Osteoblast (primary cell): ENCODE results near the gene MUC2. TPM values are rescaled to one million over a fixed set of nuclear protein-coding genes. Genes with fewer than 3 reads are reported as not detected.

Source experiments
- DNase-seq: peaks from one replicate; pipeline ENCODE4 v3.0.0; 2011; ENCODE audit warnings: low spot score, mixed read lengths; ENCODE audit not compliant: insufficient read length; ENCODE audit errors: missing footprints
- H2AFZ ChIP-seq: 2 replicates; pipeline ENCODE4 v1.6.0; 2011; ENCODE audit warnings: mild to moderate bottlenecking, low read length
- H3K27ac ChIP-seq: 2 replicates; pipeline ENCODE4 v1.5.1; 2011; ENCODE audit warnings: mild to moderate bottlenecking, low read depth, low read length, moderate library complexity
- H3K27me3 ChIP-seq: 2 replicates; pipeline ENCODE4 v1.6.0; 2012; ENCODE audit warnings: mild to moderate bottlenecking, control low read depth, inconsistent platforms, low read length, moderate library complexity; ENCODE audit not compliant: insufficient read depth
- H3K36me3 ChIP-seq: 2 replicates; pipeline ENCODE4 v1.5.1; 2011; ENCODE audit warnings: mild to moderate bottlenecking, low read length, control low read depth, moderate library complexity; ENCODE audit not compliant: insufficient read depth
- H3K4me1 ChIP-seq: 2 replicates; pipeline ENCODE4 v1.5.1; 2011; ENCODE audit warnings: mild to moderate bottlenecking, low read length, control low read depth, moderate library complexity; ENCODE audit not compliant: insufficient read depth
- H3K4me2 ChIP-seq: 2 replicates; pipeline ENCODE4 v1.6.0; 2011; ENCODE audit warnings: mild to moderate bottlenecking, low read length; ENCODE audit not compliant: insufficient read depth
- H3K4me3 ChIP-seq: fragments of 200-600 bp; sonication (generic); 3 replicates; pipeline ENCODE4 v1.5.1; 2012; ENCODE audit warnings: mild to moderate bottlenecking, low read length, inconsistent platforms; ENCODE audit not compliant: insufficient read depth
- H3K79me2 ChIP-seq: 2 replicates; pipeline ENCODE4 v1.6.0; 2012; ENCODE audit warnings: mild to moderate bottlenecking, low read length, control low read depth, inconsistent platforms; ENCODE audit not compliant: insufficient read depth
- H3K9me3 ChIP-seq: 2 replicates; pipeline ENCODE4 v1.5.1; 2011; ENCODE audit warnings: low read depth, low read length, control low read depth
- H4K20me1 ChIP-seq: 2 replicates; pipeline ENCODE4 v1.6.0; 2012; ENCODE audit warnings: mild to moderate bottlenecking, low read length, control low read depth; ENCODE audit not compliant: insufficient read depth
- CTCF ChIP-seq: IDR thresholded peaks from 2 replicates; pipeline ENCODE4 v1.5.1; 2011; ENCODE audit warnings: mild to moderate bottlenecking, low read depth, low read length, moderate library complexity; ENCODE audit errors: extremely low read depth
- total RNA-seq: library from RNA; depleted of rRNA; stranded (reverse); fragments of >200 nt; gene quantifications from 2 replicates; pipeline ENCODE4 v1.2.3, GENCODE V29; 2012

Gene MUC2
- total RNA-seq, 1 donor: not detected

DNA sequence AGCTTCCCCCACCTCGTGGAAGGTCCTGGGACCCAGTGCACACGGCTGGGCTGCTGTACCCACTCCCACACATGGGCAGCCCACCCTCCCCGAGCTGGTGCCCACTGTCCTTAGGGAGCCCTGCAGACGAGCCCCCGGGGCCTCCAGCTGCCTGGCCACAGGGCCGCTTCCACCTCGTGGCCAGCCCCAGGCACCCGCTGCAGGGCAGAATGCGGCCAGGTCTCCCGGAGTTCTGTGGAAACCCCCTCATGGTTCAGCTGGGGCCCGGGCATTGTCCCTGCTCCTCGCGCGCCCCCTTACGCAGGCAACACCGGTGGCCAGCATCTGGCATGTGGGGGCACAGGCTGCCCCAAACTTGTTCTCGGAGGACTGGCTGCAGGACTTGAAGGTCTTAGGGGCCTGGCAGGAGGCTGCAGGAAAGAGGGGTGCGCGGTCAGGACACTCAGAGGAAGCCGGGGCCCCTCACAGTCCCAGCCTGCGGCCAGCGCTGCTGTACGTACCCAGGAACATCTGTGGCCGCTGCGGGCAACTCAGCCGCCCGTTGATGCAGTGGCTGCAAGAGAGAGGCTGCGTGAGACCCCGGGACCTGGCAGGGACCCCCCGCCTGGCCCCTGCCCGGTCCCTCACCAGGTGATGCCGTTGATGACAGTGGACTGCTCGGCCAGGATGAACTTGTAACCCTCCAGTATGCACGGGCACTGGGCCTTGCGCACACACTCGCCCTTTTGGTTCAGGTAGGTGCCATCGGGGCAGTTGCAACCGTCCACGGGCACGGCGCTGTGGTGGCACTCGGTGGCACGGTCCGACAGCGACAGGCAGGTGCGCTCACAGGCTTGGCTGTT lies 47.8 kb upstream of the MUC2 start:
- Histone ChIP-seq H3K27ac (no peak overlapping the region), H3K4me1 (no peaks in the 10 kb centered on the region), H3K9me3 (no peaks in the 10 kb centered on the region), H3K79me2 (no peaks in the 10 kb centered on the region), H3K4me2 (no peak overlapping the region), H3K36me3 (no peaks in the 10 kb centered on the region), H3K4me3 (no peak overlapping the region), H3K27me3 (no peaks in the 10 kb centered on the region), H4K20me1 (no peaks in the 10 kb centered on the region), H2AFZ (no peak overlapping the region)
- TF ChIP-seq CTCF: no peak
- no peak for DNase-seq

- no peak overlapping the region for H3K4me2 ChIP-seq
- no peak overlapping the region for H3K4me3 ChIP-seq
- H2AFZ ChIP-seq: no peak overlapping the region
- no peak for DNase-seq
- no peak for TF ChIP-seq CTCF
- no peaks in the 10 kb centered on the region for H3K79me2 ChIP-seq
- H4K20me1 ChIP-seq: no peaks in the 10 kb centered on the region
- H3K27ac ChIP-seq: no peak overlapping the region
- no peaks in the 10 kb centered on the region for H3K9me3 ChIP-seq
- H3K27me3 ChIP-seq: no peaks in the 10 kb centered on the region
- H3K36me3 ChIP-seq: no peaks in the 10 kb centered on the region
- H3K4me1 ChIP-seq: no peaks in the 10 kb centered on the region
These were observed 47.0 kb upstream of the MUC2 start for GRCh38 chr11:1027483-1028290.

- no peaks in the 10 kb centered on the region for H3K27me3 ChIP-seq
- no peaks in the 10 kb centered on the region for H3K79me2 ChIP-seq
- no peaks in the 10 kb centered on the region for H3K9me3 ChIP-seq
- H2AFZ ChIP-seq: no peak overlapping the region
- DNase-seq: no peak
- no peak for TF ChIP-seq CTCF
- H3K36me3 ChIP-seq: no peaks in the 10 kb centered on the region
- H3K4me2 ChIP-seq: no peak overlapping the region
- H4K20me1 ChIP-seq: no peaks in the 10 kb centered on the region
- no peak overlapping the region for H3K27ac ChIP-seq
- H3K4me3 ChIP-seq: no peak overlapping the region
- H3K4me1 ChIP-seq: no peaks in the 10 kb centered on the region
These were observed 46.5 kb upstream of the MUC2 start for GRCh38 chr11:1028291-1028540.

DNA sequence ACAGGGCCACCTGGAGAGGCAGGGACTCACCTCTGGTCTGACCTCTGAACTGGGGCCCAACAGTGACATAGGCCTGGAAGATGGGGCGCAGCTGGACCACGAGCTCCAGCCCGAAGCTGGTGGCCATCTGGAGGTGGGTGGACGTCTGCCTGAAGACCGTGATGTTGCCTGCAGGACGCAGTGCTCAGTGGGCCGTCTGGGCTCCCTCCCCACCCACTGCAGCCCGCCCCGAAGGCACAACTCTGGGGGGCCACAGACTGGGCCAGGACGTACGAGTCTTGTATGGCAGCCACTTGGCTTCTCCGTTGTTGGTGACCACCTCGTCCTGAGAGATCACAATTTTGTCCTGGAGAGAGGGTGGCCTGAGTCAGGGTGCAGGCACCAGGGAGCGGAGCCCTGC lies 46.1 kb upstream of the MUC2 start:
- no peaks in the 10 kb centered on the region for H3K79me2 ChIP-seq
- no peaks in the 10 kb centered on the region for H3K27me3 ChIP-seq
- no peak for DNase-seq
- H3K9me3 ChIP-seq: no peaks in the 10 kb centered on the region
- H3K4me3 ChIP-seq: no peak overlapping the region
- no peak overlapping the region for H3K27ac ChIP-seq
- no peaks in the 10 kb centered on the region for H4K20me1 ChIP-seq
- TF ChIP-seq CTCF: no peak
- H3K36me3 ChIP-seq: no peaks in the 10 kb centered on the region
- H3K4me1 ChIP-seq: no peaks in the 10 kb centered on the region
- H2AFZ ChIP-seq: no peak overlapping the region
- no peak overlapping the region for H3K4me2 ChIP-seq
